MM.1S (cell line): ENCODE data around the gene FIGNL2.

Experiments used
- EZH2 ChIP-seq: fragments of 300-600 bp; sonication (generic); optimal IDR thresholded peaks from 2 replicates; pipeline ENCODE3; 2017; ENCODE audit warnings: low read depth, mild to moderate bottlenecking, antibody characterized with exemption, low read length, mixed read lengths
- TF ChIP-seq, protein P1 (sequence below): fragments of 300-600 bp; sonication (generic); IDR thresholded peaks from 2 replicates; pipeline ENCODE4 v1.5.1; 2016; ENCODE audit warnings: antibody characterized with exemption, low read length, mixed read lengths

DNA sequence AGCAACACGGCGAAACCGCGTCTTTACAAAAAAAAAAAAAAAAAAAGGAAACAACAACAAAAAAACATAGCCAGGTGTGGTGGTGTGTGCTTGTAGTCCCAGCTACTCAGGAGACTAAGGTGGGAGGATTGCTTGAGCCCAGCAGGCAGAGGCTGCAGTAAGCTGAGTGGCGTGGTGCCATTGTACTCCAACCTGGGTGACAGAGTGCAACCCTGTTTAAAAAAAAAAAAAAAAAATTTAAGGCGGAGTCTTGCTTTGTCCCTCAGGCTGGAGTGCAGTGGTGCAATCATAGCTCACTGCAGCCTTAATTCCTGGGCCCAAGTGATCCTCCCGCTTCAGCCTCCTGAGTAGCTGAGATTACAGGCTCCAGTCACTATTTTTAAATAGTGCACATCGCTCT lies 18.2 kb upstream of the FIGNL2 start:
- TF ChIP-seq, protein P1, sequence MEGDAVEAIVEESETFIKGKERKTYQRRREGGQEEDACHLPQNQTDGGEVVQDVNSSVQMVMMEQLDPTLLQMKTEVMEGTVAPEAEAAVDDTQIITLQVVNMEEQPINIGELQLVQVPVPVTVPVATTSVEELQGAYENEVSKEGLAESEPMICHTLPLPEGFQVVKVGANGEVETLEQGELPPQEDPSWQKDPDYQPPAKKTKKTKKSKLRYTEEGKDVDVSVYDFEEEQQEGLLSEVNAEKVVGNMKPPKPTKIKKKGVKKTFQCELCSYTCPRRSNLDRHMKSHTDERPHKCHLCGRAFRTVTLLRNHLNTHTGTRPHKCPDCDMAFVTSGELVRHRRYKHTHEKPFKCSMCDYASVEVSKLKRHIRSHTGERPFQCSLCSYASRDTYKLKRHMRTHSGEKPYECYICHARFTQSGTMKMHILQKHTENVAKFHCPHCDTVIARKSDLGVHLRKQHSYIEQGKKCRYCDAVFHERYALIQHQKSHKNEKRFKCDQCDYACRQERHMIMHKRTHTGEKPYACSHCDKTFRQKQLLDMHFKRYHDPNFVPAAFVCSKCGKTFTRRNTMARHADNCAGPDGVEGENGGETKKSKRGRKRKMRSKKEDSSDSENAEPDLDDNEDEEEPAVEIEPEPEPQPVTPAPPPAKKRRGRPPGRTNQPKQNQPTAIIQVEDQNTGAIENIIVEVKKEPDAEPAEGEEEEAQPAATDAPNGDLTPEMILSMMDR = no peak
- no peak for TF ChIP-seq EZH2
